OCI-LY7 (cell line): ENCODE data around the gene TMEM50B.

Experiments used
- EZH2phosphoT487 ChIP-seq: fragments of 200-600 bp; sonication (generic); IDR thresholded peaks from 2 replicates; pipeline ENCODE4 v1.6.1; 2018; ENCODE audit warnings: low read depth, borderline replicate concordance, mild to moderate bottlenecking, mixed run types, antibody characterized with exemption, low read length, moderate library complexity, mixed read lengths
- TF ChIP-seq, protein P1 (sequence below): fragments of 200-600 bp; sonication (generic); conservative IDR thresholded peaks from 2 replicates; pipeline ENCODE4 v1.5.1; 2014; ENCODE audit warnings: mild to moderate bottlenecking, antibody characterized with exemption, low read length, moderate library complexity, mixed read lengths

DNA sequence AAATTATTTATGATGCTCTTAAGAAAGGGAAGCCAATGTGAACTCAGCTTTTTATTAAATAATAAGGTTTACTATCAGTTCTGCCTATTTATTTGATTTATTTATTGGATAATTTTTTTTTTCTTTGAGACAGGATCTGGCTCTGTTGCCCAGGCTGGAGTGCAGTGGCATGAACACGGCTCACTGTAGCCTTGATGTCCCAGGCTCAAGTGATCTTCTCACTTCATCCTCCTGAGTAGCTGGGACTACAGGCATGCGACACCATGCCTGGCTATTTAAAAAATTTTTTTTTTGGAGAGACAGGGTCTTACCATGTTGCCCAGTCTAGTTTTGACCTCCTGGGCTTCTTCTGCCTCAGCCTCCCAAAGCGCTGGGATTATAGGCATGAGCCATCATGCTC lies 32.7 kb upstream of the TMEM50B start:
- TF ChIP-seq, protein P1, sequence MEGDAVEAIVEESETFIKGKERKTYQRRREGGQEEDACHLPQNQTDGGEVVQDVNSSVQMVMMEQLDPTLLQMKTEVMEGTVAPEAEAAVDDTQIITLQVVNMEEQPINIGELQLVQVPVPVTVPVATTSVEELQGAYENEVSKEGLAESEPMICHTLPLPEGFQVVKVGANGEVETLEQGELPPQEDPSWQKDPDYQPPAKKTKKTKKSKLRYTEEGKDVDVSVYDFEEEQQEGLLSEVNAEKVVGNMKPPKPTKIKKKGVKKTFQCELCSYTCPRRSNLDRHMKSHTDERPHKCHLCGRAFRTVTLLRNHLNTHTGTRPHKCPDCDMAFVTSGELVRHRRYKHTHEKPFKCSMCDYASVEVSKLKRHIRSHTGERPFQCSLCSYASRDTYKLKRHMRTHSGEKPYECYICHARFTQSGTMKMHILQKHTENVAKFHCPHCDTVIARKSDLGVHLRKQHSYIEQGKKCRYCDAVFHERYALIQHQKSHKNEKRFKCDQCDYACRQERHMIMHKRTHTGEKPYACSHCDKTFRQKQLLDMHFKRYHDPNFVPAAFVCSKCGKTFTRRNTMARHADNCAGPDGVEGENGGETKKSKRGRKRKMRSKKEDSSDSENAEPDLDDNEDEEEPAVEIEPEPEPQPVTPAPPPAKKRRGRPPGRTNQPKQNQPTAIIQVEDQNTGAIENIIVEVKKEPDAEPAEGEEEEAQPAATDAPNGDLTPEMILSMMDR: no peak
- TF ChIP-seq EZH2phosphoT487: no peak
